HG03354 (cell line): Measurements from ENCODE around the gene SLC9A7.

Experiments used
- ATAC-seq: cut with Tn5 transposase; IDR thresholded peaks from one replicate; pipeline ENCODE4 v1.9.1; 2021; ENCODE audit warnings: mild to moderate bottlenecking; ENCODE audit not compliant: unreplicated experiment, poor library complexity, severe bottlenecking

The SLC9A7 gene

GRCh38 chrX:46665232-46666152 is 93.4 kb downstream of the SLC9A7 start:
- ATAC-seq: no peak

DNA sequence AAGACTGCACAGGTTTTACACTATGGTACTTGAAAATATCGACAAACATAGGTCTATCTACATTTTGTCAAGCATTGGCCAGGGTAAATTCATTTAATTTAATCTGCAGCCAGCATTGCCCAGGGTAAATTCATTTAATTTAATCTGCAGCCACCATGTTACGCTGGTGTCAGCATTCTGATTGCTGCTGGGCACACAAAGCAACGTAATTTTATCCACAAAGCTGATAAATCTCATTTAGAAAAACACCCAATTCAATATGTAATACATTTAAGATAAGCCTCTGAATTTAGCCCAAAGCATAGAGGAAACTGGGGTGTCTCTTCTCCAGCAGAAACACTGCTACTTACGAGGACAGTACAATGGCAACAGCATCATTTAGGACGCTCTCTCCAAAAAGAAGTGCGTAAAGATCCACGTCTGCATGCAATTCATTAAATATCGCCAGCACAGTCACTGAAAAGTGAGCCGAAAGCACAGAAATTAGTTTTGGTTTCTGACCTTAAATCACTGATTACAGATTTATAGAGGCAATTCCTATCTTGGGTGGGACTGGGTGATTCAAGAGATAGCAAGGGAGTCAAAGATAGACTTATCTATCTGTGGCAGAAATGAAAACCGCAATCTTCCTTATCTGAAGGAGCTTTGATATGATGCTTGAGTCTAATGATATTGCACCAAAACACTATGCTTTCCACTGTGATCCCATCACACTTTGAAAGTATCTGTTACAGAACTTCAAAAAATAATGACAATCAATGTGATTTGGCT is 96.5 kb downstream of the SLC9A7 start:
- ATAC-seq: no peak

- no peak for ATAC-seq
Observed at GRCh38 chrX:46653482-46653881, 105.4 kb downstream of the SLC9A7 start.

- ATAC-seq: no peak
Observed at GRCh38 chrX:46649421-46650260, 109.3 kb downstream of the SLC9A7 start.

DNA sequence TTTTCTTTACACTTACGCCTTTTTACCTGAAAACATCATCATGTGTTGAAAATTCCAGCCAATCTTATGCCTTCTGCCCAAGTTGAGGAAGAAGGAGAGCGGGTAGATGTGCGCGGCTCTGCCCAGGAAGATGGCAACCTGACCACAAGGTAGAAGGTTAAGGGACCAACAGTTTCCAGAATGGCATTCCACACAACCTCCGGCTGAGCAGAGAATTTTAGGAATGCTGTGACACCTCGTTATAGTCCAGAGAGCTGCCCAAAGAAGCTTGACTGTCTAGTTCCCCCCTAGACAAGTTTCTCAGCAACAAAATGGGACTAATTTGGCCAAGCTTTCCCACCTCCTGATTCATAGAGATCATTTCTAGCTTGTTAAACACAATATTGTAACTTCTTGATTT is 110.3 kb downstream of the SLC9A7 start:
- ATAC-seq: no peak

DNA sequence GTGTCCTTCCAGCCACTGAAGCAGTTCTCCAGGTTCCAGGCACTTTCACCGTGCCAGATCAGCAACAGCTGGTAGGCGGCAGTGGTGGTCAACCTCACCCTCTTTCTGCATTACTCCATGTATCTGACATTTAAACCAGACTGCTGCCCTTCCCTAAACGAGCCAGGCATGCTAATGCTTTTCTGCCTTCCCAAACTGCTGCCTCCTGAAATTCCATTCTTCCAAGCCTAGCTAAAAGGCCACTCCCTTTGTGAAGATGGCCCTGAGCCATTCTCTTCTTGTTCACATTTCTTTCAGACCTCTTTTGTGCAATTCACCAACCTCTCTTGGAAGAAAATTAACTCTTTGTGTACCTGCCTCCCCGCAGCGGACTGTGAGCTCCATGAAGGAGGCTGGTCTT is 111.7 kb downstream of the SLC9A7 start:
- ATAC-seq: no peak

- ATAC-seq: no peak
Observed at GRCh38 chrX:46645614-46646013, 113.3 kb downstream of the SLC9A7 start.

DNA sequence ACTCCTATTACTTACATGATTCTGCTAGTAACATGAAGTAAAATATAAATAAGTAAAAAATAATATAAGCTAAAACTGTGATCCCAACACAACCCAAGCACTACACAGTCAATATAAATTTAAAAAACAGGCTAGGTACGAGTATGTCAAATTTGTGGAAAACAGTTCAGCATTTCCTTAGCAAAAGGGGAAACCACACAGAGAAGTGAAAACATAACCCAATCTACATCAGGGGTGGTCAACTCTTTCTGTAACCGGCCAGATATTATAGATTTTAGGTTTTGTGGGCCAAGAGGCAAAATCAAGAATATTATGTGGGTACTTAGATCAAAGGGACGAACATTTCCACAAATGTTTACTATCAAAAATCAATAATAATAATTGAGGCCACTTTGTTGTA is 115.3 kb downstream of the SLC9A7 start:
- ATAC-seq: no peak

DNA sequence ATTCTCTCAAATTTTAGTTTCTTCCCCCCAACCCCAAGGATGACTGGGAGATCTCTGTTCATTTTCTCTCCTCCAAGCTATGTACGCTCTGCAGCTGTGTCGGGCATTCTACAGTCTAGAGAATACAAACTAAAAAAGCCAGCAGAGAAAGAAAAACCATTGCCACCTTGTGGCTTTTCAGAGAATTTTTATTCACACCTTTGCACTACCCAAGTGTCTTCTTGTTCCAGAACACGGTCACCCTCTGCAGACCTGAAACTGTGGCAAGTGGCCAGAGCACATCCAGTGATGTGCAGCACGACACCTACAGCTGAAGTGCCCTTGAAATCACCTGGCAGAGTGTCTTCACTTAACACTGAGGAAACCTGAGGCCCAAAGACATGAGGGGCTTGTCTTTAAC is 116.8 kb downstream of the SLC9A7 start:
- no peak for ATAC-seq

DNA sequence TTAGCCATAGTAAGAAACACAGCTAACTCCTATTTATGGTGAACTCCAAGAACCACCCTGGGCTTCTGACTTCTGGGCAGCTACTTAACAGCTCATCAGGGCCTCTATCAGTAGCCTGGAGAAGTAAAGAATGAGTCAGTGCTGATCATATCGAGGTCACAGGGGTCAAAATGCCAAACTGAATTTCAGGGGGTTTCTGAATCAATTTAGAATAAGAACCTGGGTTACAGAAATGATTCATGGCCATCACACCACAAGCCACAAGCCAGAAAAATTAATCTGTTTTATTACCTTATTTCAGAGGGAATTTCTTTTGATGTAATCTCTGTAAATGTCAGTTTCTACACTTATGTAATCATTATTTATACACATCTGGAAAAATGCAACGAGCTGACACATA is 121.0 kb downstream of the SLC9A7 start:
- ATAC-seq: peak; percentile 74

DNA sequence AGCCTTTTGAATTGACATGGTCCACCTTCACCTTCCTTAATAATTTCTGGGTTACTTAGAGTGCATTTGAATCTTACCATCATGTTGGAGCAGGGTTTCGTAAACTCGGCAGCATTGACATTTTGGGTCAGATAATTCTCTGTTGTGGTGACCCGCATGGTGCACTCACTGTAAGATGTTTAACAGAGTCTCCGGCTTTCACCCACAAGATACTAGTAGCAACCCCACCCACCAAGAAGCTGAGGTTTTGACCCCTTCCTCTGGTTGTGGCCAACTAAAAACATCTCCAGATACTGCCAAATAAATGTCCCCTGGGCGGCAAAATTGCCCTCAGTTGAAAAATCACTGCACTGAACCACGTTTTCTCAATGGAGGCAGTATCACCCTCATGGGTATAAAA is 122.7 kb downstream of the SLC9A7 start:
- no peak for ATAC-seq

- no peak for ATAC-seq
Observed at GRCh38 chrX:46635186-46635585, 123.7 kb downstream of the SLC9A7 start.

DNA sequence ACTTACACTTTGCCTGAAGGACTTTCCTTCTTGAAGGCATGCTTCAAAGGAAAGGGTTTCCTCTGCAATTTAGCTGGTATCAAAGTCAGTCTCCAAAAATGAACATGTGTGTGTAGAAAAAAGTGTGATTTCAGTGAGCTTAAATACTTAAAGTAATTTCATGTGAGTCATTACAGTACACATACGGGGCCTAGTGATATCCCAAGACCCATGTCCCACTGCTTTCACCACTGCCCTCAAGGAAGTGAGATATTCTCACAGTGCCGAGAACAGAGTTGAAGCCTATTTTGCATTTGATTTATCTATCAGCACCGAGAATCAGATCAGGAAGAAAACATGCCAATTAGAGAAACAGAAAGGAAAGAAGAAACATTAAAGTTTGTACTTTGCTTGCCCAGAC is 124.3 kb downstream of the SLC9A7 start:
- ATAC-seq: no peak

GRCh38 chrX:46630141-46630540 is 128.8 kb downstream of the SLC9A7 start:
- no peak for ATAC-seq

- ATAC-seq: peak; percentile 86
Observed at GRCh38 chrX:46628460-46629371, 130.2 kb downstream of the SLC9A7 start.

DNA sequence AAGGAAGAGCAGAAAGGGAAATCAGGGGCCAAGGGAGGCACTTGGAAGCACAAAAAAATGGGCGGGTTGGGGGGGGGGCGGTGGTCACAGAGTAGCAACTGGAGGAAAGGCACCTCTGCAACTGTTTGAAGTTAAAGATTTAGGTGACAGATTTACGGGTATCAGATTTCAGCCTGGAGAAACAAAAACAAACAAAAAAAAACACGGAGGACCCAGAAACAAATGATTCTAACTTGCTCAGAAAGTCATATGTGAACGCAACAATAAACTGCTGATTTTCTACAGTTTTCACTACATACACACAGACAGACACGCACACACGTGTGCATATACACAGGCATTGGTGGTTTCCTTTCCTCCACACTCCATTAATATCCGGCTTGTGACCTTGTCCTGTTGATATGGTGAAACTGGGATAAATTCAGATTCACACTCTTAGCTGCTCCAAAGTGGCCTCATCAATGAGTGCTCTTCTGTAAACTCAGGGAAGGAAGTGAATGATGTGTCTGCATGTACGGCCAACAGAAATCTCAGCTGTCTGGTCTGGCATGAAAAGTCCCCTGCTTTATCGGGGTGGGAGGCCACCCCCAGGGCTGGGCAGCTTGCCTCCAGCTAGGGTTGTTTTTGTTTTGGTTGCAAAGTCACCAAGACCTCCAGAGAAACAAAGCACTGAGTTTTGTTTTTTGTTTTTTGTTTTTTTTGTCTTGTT is 131.1 kb downstream of the SLC9A7 start:
- ATAC-seq: peak; percentile 27

DNA sequence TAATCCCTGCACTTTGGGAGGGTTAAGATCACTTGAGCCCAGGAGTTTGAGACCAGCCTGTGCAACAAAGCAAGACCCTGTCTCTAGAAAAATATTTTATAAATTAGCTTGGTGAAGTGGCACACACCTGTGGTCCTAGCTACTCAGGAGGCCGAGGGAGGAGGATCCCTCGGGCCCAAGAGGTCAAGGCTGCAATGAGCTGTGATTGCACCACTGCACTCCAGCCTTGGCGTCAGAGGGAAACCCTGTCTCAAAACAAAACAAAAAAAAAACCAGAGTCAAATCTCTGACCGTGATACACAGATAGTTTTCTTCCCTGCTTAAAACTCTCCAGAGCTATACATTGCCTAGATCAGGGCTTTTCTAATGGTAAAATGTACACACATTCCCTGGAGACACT is 131.9 kb downstream of the SLC9A7 start:
- ATAC-seq: no peak

DNA sequence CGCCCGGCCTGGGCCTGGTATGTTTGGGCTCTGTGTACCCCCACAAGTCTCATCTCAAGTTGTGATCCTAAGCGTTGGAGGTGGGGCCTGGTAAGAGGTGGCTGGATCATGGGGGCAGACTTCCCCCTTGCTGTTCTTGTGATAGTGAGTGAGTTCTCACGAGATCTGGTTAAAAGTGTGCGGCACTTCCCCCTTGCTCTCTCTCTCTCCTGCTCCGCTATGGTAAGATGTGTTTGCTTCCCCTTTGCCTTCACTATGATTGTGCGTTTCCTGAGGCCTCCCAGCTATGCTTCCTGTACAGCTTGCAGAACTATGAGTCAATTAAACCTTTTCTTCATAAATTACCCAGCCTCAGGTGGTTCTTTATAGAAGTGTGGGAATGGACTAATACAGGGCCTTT is 132.4 kb downstream of the SLC9A7 start:
- no peak for ATAC-seq
